Adrenal gland (tissue), 5 donors: Measurements from ENCODE around the gene CFAP410.

ENCODE experiments used
- CTCF ChIP-seq, 6 experiments: fragments of 450-650 bp in 4 of 6; fragments of 200-600 bp in 2 of 6; sonication (generic) in 1 of 6; IDR thresholded peaks; 1 replicate in 5 of 6; 2 replicates in 1 of 6; pipeline versions ENCODE4 v1.5.1 to v1.8.0; 2016 to 2021; ENCODE audit warnings: antibody characterized with exemption in 6 of 6, mild to moderate bottlenecking in 2 of 6, moderate library complexity in 1 of 6
- POLR2A ChIP-seq, 2 donors: fragments of 450-650 bp; IDR thresholded peaks; one replicate each; pipeline ENCODE4 v1.6.1; 2017; ENCODE audit warnings: antibody characterized with exemption in 2 of 2, mild to moderate bottlenecking in 2 of 2, moderate library complexity in 1 of 2
- donor health status: DM: no; HTN: no; CAD: no.

- no peak for TF ChIP-seq CTCF (IDR thresholded peaks at IDR 0.05)
- no peak for TF ChIP-seq POLR2A (IDR thresholded peaks at IDR 0.05)
These were observed 9.9 kb downstream of the CFAP410 start for GRCh38 chr21:44329086-44329889.
